NCI-H1694 treated with DMSO at 0.1 percent for 48 hours (cell line): ENCODE data around the gene MAGEH1.
A peak's percentile ranks its signal among the peaks of the same experiment; 100 is the strongest.
"Not testable (repeated sequence)": the region's sequence is repeated elsewhere in the genome, so short reads cannot be mapped to it uniquely, and the experiment has no call there.

Experiments used
- DNase-seq: peaks from one replicate; lab custom pipeline; 2025; lab: John Stamatoyannopoulos, UW

MAGEH1 gene

GRCh38 chrX:55451990-55452832, at the start of gene MAGEH1:
Gene MAGEH1, plus strand, starts transcription at chrX:55452127. Its CDS starts 248 bp downstream, at chrX:55452375.
- peak; percentile 53 for DNase-seq

GRCh38 chrX:55427079-55427478, 24.8 kb upstream of the MAGEH1 start:
- not testable (repeated sequence) for DNase-seq

GRCh38 chrX:55443468-55443867, 8.5 kb upstream of the MAGEH1 start:
- DNase-seq: not testable (repeated sequence)

GRCh38 chrX:55450259-55450658, 1.7 kb upstream of the MAGEH1 start:
- no peak for DNase-seq

GRCh38 chrX:55451141-55451540, 786 bp upstream of the MAGEH1 start:
- DNase-seq: no peak

- no peak for DNase-seq
These were observed 319 bp upstream of the MAGEH1 start for GRCh38 chrX:55451626-55451989.

- peak; percentile 0 for DNase-seq
These were observed 852 bp downstream of the MAGEH1 start for GRCh38 chrX:55452833-55453124.

GRCh38 chrX:55455708-55456107, 3.8 kb downstream of the MAGEH1 start:
- not testable (repeated sequence) for DNase-seq

GRCh38 chrX:55459426-55459825, 7.5 kb downstream of the MAGEH1 start:
- not testable (repeated sequence) for DNase-seq

GRCh38 chrX:55459926-55460325, 8.0 kb downstream of the MAGEH1 start:
- DNase-seq: not testable (repeated sequence)

- not testable (repeated sequence) for DNase-seq
These were observed 12.1 kb downstream of the MAGEH1 start for GRCh38 chrX:55464050-55464449.

GRCh38 chrX:55465108-55465507, 13.2 kb downstream of the MAGEH1 start:
- DNase-seq: not testable (repeated sequence)

- not testable (repeated sequence) for DNase-seq
These were observed 13.9 kb downstream of the MAGEH1 start for GRCh38 chrX:55465791-55466190.

- not testable (repeated sequence) for DNase-seq
These were observed 28.0 kb downstream of the MAGEH1 start for GRCh38 chrX:55479956-55480355.

- DNase-seq: no peak
These were observed 28.6 kb downstream of the MAGEH1 start for GRCh38 chrX:55480390-55481062.

- no peak for DNase-seq
These were observed 33.0 kb downstream of the MAGEH1 start for GRCh38 chrX:55484948-55485347.

GRCh38 chrX:55486736-55487135, 34.8 kb downstream of the MAGEH1 start:
- no peak for DNase-seq

- DNase-seq: no peak
These were observed 35.2 kb downstream of the MAGEH1 start for GRCh38 chrX:55487143-55487542.

GRCh38 chrX:55488006-55488592, 36.2 kb downstream of the MAGEH1 start:
- no peak for DNase-seq

- peak; percentile 56 for DNase-seq
These were observed 36.8 kb downstream of the MAGEH1 start for GRCh38 chrX:55488593-55489313.

GRCh38 chrX:55489314-55490009, 37.5 kb downstream of the MAGEH1 start, which contains the start of gene USP51:
Gene USP51, minus strand, starts transcription at chrX:55489848. Its CDS starts 909 bp downstream, at chrX:55488939.
- no peak for DNase-seq

GRCh38 chrX:55490121-55490520, 38.2 kb downstream of the MAGEH1 start:
- DNase-seq: no peak
